EL (cell line): ENCODE data around the gene ZNF524.
"Not testable (repeated sequence)": the region's sequence is repeated elsewhere in the genome, so short reads cannot be mapped to it uniquely, and the experiment has no call there.

ENCODE experiments used
- DNase-seq: peaks from one replicate; pipeline ENCODE4 v3.0.0-alpha.2; 2016

Gene ZNF524

GRCh38 chr19:55599842-55600661 lies at the start of gene ZNF524:
Gene ZNF524, plus strand, starts transcription at chr19:55600288. Its CDS starts 1,825 bp downstream, at chr19:55602113.
- peak; percentile 90 for DNase-seq

DNA sequence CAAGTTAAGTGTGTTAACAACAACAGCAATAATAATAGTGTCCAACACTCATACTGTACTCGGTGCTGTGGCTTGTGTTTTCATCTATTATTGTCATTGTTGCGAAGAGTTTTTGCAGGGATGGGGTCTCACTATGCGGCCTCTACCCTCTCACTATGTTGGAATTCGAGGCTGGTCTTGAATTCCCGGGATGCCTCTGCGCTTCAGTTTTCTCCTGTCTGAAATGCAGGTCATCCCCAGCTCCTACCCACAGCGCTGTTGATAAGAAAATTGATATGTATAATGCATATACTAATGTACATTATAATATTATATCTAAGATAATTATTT lies 49.8 kb upstream of the ZNF524 start:
- peak; percentile 66 for DNase-seq

DNA sequence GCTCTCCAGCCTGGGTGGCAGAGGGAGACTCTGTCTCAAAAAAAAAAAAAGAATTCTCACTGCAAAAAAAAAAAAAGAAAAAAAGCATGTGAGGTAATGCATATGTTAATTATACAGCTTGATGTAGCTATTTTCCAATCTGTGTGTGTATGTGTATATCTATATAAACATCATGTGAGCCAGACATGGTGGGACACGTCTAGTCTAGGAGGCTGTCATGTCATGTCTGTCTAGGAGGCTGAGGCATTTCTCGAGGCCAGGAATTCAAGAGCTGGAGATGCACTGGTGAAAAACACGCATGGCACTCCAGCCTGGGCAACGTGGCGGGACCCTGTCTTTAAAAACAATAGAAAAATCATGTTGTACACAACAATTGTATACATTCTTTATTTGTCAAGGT lies 47.9 kb upstream of the ZNF524 start:
- no peak for DNase-seq

- DNase-seq = peak; percentile 92
Measured at GRCh38 chr19:55552620-55553019, 47.5 kb upstream of the ZNF524 start.

GRCh38 chr19:55553217-55554182 lies 46.6 kb upstream of the ZNF524 start:
- DNase-seq = peak; percentile 19

DNA sequence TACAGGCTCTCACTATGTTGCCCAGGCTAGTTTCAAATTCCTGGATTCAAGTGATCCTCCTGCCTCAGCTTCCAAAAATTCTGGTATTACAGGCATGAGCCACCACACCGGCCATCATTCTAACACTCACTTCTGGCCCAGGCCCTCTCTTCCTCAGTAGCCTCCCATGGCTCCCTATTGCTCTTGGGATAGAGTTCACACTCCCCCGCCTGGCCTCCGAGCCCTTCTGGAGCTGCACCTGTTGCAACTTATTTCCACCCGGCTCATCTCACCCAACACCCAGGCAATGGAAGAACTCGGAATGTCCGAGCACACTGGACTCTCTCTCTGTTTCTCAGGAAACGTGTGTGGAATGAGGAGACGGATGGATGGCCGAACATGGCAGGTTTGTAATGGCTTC lies 45.8 kb upstream of the ZNF524 start:
- DNase-seq = no peak

DNA sequence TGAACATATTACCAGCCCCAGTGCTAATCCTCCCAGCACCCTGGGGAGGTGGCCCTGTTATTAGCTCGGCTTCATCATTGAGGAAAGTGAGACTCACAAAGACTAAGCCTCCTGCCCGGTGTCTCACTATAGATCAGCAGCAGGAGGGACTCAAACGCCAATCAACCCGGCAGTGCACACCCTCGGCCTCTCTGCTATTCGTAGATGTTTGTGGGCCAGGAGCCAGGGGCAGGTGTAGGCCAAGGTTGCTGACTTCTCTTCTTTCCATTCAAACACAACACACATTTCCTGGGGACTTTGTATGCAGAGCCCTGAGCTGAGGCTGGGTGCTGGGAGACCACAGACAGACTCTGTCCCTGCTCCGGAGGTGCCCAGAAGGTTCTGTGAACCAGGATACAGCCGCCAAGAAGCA lies 45.3 kb upstream of the ZNF524 start:
- no peak for DNase-seq

DNA sequence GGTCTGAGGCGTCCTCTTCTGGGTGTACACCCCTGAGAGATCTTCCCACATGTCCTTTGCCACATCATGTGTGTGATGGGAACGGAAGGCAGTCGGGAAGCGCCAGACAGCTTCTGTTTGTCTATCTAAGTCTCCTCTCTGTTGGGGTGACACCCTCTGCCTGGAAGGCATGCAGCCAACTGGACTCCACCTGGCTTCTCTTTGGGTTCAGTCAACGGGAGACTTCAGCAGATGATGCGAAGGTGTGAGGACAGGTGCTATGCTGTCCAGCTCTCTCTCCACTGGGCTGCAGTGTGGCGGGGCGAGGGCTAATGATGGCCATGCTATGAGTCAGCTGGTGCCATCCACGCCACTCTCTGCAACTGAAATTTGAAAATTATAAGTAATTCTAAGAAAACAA lies 40.4 kb upstream of the ZNF524 start:
- DNase-seq = no peak

- no peak for DNase-seq
Measured at GRCh38 chr19:55563261-55563690, 36.8 kb upstream of the ZNF524 start.

GRCh38 chr19:55566823-55567222 lies 33.3 kb upstream of the ZNF524 start:
- no peak for DNase-seq

DNA sequence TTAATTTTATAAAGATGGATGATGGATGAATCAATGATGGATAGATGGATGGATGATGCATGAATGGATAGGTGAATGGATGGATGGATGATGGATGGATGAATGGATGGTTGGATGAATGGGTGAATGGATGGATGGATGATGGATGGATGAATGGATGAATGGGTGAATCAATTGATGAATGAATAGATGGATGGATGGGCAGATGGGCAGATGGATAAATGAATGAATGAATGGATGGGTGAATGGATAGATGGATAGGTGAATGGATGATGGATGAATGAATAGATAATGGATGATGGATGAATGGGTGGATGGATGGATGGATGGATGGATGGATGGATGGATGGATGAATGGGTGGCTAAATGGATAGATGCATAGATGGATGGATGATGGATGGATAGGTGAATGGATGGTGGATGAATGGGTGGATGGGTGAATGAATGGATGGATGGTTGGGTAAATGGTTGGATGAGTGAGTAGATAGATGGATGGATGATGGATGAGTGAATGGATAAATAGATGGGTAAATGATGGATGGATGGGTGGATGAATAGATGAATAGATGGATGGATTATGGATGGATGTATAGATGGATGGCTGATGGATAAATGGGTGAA lies 32.3 kb upstream of the ZNF524 start:
- DNase-seq = no peak

- not testable (repeated sequence) for DNase-seq
Measured at GRCh38 chr19:55569477-55569876, 30.6 kb upstream of the ZNF524 start.

DNA sequence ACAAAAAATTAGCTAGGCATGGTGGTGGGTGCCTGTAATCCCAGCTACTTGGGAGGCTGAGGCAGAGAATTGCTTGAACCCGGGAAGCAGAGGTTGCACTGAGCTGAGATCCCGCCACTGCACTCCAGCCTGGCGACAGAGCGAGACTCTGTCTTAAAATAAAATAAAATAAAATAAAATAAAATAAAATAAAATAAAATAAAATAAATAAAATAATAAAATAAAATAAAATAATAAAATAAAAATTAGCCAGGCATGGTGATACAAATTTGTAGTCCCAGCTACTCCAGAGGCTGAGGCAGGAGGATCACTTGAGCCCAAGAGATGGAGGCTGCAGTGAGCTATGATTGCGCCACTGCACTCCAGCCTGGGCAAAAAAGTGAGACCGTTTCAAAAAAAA lies 26.2 kb upstream of the ZNF524 start:
- not testable (repeated sequence) for DNase-seq

DNA sequence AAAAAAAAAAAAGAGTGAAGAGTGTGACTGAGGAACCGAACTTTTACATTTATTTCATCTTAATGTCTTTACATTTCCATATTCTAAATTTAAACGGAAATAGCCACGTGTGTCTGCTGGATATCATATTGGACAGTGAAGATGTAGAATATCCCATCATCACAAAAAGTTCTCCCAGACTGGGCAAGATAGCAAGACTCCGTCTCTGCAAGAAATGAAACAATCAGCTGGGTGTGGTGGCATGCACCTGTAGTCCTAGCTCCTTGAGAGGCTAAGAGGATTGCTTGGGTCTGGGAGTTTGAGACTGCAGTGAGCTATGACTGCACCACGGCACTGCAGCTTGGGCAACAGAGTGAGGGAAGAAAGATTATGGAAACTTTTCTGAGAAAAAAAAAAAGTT lies 23.3 kb upstream of the ZNF524 start:
- DNase-seq = no peak

GRCh38 chr19:55578031-55578760 lies 21.9 kb upstream of the ZNF524 start:
- DNase-seq = no peak

GRCh38 chr19:55578761-55579747 lies 21.0 kb upstream of the ZNF524 start:
- DNase-seq = no peak

DNA sequence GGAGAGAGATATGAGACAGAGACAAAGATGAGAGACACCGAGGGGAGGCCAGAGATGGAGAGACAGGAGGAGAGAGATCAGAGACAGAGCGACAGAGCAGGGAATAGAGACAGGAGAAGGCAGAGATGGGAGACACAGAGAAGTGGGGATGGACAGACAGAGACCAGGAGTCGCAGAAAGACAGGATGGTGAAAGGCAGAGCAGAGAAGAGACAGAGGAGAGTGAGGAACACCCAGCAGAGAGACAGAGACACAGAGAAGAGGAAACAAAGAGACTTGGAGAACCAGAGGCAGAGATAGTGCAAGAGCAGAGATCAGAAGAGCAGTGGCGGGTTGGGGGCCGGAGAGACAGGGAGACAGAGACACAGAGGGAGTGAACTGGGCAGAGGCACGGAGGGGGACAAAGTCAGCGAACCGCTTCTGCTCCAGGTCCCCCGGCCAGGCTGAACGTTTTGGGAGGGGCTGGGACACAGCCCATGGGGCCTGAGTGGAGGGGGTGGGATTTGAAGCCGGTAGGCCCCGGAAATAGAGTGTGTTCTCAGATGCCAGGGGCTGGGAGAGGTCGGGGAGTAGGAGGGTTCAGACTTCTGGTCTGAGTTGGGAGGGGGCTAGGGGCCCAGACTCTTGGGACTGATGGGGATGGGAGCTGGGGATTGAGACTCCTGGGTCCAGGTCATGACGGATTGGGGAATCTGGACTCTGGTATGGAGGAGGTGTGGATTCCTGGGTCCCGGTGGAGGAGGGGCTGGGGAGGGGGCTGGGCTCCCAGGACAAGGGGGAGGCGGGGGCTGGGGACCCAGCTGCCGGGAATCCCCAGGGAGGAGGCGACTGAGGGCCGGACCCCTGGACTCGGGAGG lies 20.1 kb upstream of the ZNF524 start:
- DNase-seq = peak; percentile 48

- peak; percentile 89 for DNase-seq
Measured at GRCh38 chr19:55580628-55581144, 19.4 kb upstream of the ZNF524 start, which contains the start of gene ZNF579. Gene ZNF579, minus strand, starts transcription at chr19:55580848. Its CDS starts 1,209 bp downstream, at chr19:55579639.

DNA sequence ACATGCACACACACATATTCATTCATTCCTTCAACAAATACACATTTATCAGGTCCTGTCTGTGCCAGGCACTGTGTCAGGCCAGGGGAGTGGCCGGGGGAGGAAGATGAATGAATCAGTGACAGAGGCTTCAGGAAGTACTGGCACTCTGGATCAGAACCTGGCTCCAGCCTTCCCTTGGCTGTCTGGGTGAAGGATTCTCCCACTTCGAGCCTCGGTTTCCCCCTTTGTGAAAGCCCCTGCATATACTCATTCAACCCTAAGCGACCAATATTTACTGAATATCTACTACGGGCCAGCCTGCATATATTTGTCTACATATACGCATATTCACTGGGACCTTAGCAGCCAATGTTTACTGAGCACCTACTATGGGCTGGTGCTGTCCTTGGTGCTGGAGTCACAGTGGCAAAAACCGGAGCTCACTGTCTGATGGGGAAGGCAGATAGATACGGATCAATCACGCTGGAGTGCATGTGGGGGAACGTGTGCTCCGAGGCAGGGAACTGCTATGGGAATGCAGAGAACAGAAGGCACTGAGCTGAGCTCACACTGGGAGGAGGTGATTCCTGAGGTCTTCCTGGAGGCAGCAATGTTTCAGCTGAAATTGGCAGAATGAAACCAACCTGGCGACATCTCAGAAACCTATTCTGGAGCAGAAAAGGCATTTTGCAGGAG lies 18.8 kb upstream of the ZNF524 start:
- DNase-seq = peak; percentile 18
